Hematopoietic multipotent progenitor cell treated with erythropoietin and hydrocortisone succinate and interleukin-3 and kit ligand, for 15 days (in vitro differentiated cells): ENCODE data around the gene LGALSL.

Source experiments
- DNase-seq: peaks from one replicate; pipeline ENCODE4 v3.0.0-alpha.2; 2015; ENCODE audit warnings: low spot score

Gene LGALSL

DNA sequence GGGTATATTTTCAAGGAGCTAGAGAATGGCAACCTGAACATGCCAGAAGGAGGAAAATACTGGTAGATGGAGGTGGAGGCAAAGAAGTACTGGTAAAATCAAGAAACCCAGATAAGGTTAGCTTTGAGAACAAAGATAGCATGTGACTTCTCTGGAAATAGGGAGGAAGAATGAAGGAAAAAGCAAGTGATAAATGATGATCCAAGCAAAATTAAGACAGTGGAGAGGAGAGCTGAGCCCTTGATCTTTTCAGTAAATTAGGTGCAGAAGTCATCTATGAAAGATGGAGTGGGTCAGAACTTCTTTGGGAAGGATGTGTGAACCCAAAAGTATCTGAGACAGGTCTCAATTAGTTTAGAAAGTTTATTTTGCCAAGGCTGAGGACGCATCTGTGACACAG lies 44.5 kb downstream of the LGALSL start:
- no peak for DNase-seq

- DNase-seq, result no peak
Measured at GRCh38 chr2:64500549-64500948, 46.6 kb downstream of the LGALSL start.

GRCh38 chr2:64501946-64502345 lies 48.0 kb downstream of the LGALSL start:
- no peak for DNase-seq

GRCh38 chr2:64502860-64503259 lies 48.9 kb downstream of the LGALSL start:
- no peak for DNase-seq

DNA sequence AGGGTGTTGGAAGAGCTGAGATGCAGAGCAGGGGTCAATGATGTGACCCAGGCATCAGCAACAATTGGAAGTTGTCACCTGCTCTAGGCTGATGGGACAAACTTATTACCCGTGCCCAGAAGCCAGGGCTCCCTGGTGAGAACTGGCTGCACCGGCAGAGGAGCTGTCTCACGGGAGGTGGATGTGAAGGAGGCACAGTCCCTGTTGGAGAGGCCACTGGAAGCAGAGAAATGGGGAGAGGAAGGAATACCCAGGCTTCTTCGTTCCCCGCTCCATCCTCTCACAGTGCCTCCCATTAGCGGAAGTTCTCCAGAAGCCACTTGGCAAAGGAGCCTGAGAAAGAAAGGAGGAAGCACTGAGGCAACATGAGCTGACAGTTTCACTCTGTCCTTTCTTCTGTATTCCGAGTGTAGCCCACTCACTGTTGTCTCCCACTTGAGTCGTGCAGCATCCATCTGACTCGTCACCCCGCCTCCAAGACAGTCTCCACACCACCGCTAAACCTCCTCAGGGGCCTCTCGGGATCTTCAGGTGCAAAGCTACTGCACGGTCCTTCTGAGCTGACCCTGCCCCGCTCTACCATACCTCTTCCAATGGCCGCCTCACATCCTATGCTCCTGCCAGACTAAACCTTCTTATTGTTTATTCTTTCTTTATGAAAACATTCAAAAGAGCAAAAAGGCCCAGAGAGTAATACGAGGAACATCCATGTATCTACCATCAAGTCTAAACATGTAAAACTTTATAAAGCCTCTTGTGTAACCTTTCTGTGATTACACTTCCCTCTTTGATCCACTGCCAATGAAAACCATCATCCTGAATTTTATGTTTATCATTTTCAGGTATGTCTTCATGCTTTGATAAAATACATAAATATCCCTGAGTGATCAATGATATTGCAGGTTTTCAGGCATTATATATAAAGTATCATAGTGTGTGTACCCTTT lies 51.1 kb downstream of the LGALSL start:
- DNase-seq, result no peak

DNA sequence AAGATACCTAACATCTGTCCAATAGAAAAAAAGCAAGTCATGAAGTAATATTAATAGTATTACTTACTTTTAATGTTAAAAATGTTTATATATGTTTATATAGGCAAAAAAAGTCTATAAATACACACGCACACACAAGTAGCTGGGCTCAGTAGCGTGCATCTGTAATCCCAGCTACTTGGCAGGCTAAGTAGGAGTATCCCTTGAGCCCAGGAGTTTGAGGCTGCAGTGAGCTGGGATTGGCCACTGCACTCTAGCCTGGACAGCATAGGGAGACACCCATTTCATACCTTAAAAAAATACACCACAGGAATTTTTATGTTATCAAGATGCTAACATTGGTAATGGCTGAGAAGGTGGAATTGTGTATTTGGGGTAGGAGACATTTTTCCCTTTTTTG lies 52.7 kb downstream of the LGALSL start:
- DNase-seq, result no peak
